ENCODE results near the gene KANSL1. TPM values are rescaled to one million over a fixed set of nuclear protein-coding genes. Genes with fewer than 3 reads are reported as not detected.

Gene KANSL1
- total RNA-seq, 1 donor from 2014 or later = 191 TPM

- TF ChIP-seq CTCF (IDR thresholded peaks at IDR 0.05; ENCODE audit: partially characterized antibody, unreplicated experiment) = no peak
- Mint-ChIP-seq H3K27me3 (ENCODE audit: unreplicated experiment) (peaks cover 4% of the 10 kb centered on the region), H3K4me1 (ENCODE audit: low read depth, unreplicated experiment) (peaks cover 5% of the 10 kb centered on the region), H3K4me3 (ENCODE audit: unreplicated experiment) (no peak overlapping the region), H3K36me3 (ENCODE audit: unreplicated experiment) (peaks cover 6% of the 10 kb centered on the region), H3K27ac (ENCODE audit: unreplicated experiment) (no peak overlapping the region), H3K9me3 (ENCODE audit: unreplicated experiment) (peaks cover 14% of the 10 kb centered on the region)
- DNase-seq = no peak
These were observed 151.0 kb downstream of the KANSL1 start for GRCh38 chr17:46042246-46042645.

- H3K36me3 Mint-ChIP-seq (ENCODE audit: unreplicated experiment) = peaks cover 7% of the 10 kb centered on the region
These were observed 153.5 kb downstream of the KANSL1 start for GRCh38 chr17:46039592-46040186.

GRCh38 chr17:46038937-46039336 is 154.3 kb downstream of the KANSL1 start:
- Mint-ChIP-seq H3K4me1 (ENCODE audit: low read depth, unreplicated experiment) (peaks cover 2% of the 10 kb centered on the region), H3K27ac (ENCODE audit: unreplicated experiment) (no peak overlapping the region), H3K27me3 (ENCODE audit: unreplicated experiment) (peaks cover 2% of the 10 kb centered on the region), H3K4me3 (ENCODE audit: unreplicated experiment) (no peak overlapping the region), H3K9me3 (ENCODE audit: unreplicated experiment) (peaks cover 14% of the 10 kb centered on the region), H3K36me3 (ENCODE audit: unreplicated experiment) (peaks cover 10% of the 10 kb centered on the region)
- TF ChIP-seq CTCF (IDR thresholded peaks at IDR 0.05; ENCODE audit: partially characterized antibody, unreplicated experiment) = no peak
- DNase-seq = no peak

More at GRCh38 chr17:46039592-46040186, 153.5 kb downstream of the KANSL1 start:
- Mint-ChIP-seq H3K27me3 (ENCODE audit: unreplicated experiment) (peaks cover 3% of the 10 kb centered on the region), H3K27ac (ENCODE audit: unreplicated experiment) (no peak overlapping the region), H3K4me1 (ENCODE audit: low read depth, unreplicated experiment) (peaks cover 3% of the 10 kb centered on the region), H3K9me3 (ENCODE audit: unreplicated experiment) (peaks cover 13% of the 10 kb centered on the region), H3K4me3 (ENCODE audit: unreplicated experiment) (no peak overlapping the region)
- DNase-seq = no peak
- no peak for TF ChIP-seq CTCF (IDR thresholded peaks at IDR 0.05; ENCODE audit: partially characterized antibody, unreplicated experiment)

DNA sequence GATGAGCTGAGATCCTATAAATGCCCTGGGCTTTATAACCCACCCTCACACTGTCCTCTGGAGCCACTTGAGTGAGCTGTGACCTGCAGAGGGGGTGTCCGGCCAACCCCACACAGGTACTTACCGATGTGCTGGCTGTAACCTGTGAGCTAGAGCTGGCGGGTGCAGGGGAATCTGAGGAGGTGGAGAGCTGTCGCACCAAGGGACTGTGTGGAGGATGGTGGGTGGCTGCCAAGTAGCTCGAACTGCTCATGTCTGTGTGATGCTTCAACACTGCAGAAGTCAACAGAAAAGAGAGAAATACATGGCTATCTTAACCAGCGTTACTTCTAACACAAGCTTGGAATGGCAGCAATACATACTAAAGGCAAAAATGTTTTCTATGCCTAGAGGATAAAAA is 154.8 kb downstream of the KANSL1 start:
- no peak for DNase-seq
- Mint-ChIP-seq H3K27ac (ENCODE audit: unreplicated experiment) (no peak overlapping the region), H3K4me1 (ENCODE audit: low read depth, unreplicated experiment) (peaks cover 2% of the 10 kb centered on the region), H3K27me3 (ENCODE audit: unreplicated experiment) (peaks cover 2% of the 10 kb centered on the region), H3K36me3 (ENCODE audit: unreplicated experiment) (peaks cover 10% of the 10 kb centered on the region), H3K9me3 (ENCODE audit: unreplicated experiment) (peaks cover 15% of the 10 kb centered on the region), H3K4me3 (ENCODE audit: unreplicated experiment) (no peak overlapping the region)
- TF ChIP-seq CTCF (IDR thresholded peaks at IDR 0.05; ENCODE audit: partially characterized antibody, unreplicated experiment) = no peak

GRCh38 chr17:46037722-46038255 is 155.4 kb downstream of the KANSL1 start:
- Mint-ChIP-seq H3K27ac (ENCODE audit: unreplicated experiment) (no peak overlapping the region), H3K4me1 (ENCODE audit: low read depth, unreplicated experiment) (peaks cover 2% of the 10 kb centered on the region), H3K36me3 (ENCODE audit: unreplicated experiment) (peaks cover 10% of the 10 kb centered on the region), H3K9me3 (ENCODE audit: unreplicated experiment) (peaks cover 19% of the 10 kb centered on the region), H3K27me3 (ENCODE audit: unreplicated experiment) (peaks cover 2% of the 10 kb centered on the region), H3K4me3 (ENCODE audit: unreplicated experiment) (no peak overlapping the region)
- DNase-seq = no peak
- no peak for TF ChIP-seq CTCF (IDR thresholded peaks at IDR 0.05; ENCODE audit: partially characterized antibody, unreplicated experiment)
